Naive B cell (primary cell): Measurements from ENCODE around the gene THUMPD2. TPM values are rescaled to one million over a fixed set of nuclear protein-coding genes. Genes with fewer than 3 reads are reported as not detected.
"Not testable (repeated sequence)": the region's sequence is repeated elsewhere in the genome, so short reads cannot be mapped to it uniquely, and the experiment has no call there.

ENCODE experiments used
- ATAC-seq, 2 donors: fragments of 150-1000 bp; cut with Tn5 transposase; 2 replicates each; pipeline ENCODE4 v1.10.0; 2021; ENCODE audit warnings: low read depth in 2 of 2, mild to moderate bottlenecking in 2 of 2, moderate library complexity in 2 of 2
- DNase-seq: peaks from one replicate; pipeline ENCODE4 v3.0.0; 2022
- H3K27ac Mint-ChIP-seq, 6 donors: one replicate each; pipeline ENCODE4 v1.8.0; 2020 to 2022; ENCODE audit warnings: mild to moderate bottlenecking in 6 of 6, mixed read lengths in 6 of 6, moderate library complexity in 5 of 6, inconsistent platforms in 2 of 6
- H3K27me3 Mint-ChIP-seq, 3 donors: one replicate each; pipeline ENCODE4 v1.8.0; 2021 to 2022; ENCODE audit warnings: mixed read lengths in 3 of 3, mild to moderate bottlenecking in 1 of 3
- H3K36me3 Mint-ChIP-seq, 2 donors: one replicate each; pipeline ENCODE4 v1.8.0; 2020 to 2022; ENCODE audit warnings: mixed read lengths in 2 of 2, inconsistent platforms in 1 of 2, mild to moderate bottlenecking in 1 of 2
- H3K4me1 Mint-ChIP-seq, 3 donors: one replicate each; pipeline ENCODE4 v1.8.0; 2020 to 2022; ENCODE audit warnings: mixed read lengths in 3 of 3, inconsistent platforms in 1 of 3, mild to moderate bottlenecking in 1 of 3, moderate library complexity in 1 of 3
- H3K4me3 Mint-ChIP-seq, 8 donors: one replicate each; pipeline ENCODE4 v1.8.0; 2020 to 2022; ENCODE audit warnings: mild to moderate bottlenecking in 8 of 8, mixed read lengths in 8 of 8, moderate library complexity in 8 of 8, inconsistent platforms in 2 of 8
- H3K9me3 Mint-ChIP-seq, 7 donors: one replicate each; pipeline ENCODE4 v1.8.0; 2020 to 2022; ENCODE audit warnings: mixed read lengths in 7 of 7, mild to moderate bottlenecking in 5 of 7, inconsistent platforms in 2 of 7, moderate library complexity in 1 of 7
- polyA plus RNA-seq, 6 donors: library from polyadenylated mRNA; unstranded; fragments of 300-500 nt; fragmentation: Illumina TruSeq; gene quantifications; one replicate each; pipeline ENCODE4 v1.2.3, GENCODE V29; 2021; ENCODE audit warnings: low read depth in 6 of 6

Gene THUMPD2
- 10 to 100 TPM in 2 of 6 donors, 1 to 10 TPM in 4; 5.2 to 15.2 (median 6.1) TPM for polyA plus RNA-seq

GRCh38 chr2:39778775-39779340 lies at the start of gene THUMPD2:
Gene THUMPD2, minus strand, starts transcription at chr2:39779258. Its CDS starts 19 bp downstream, at chr2:39779239.
- peak within 1 kb of the TSS; percentile 88 to 99 (median 95) for H3K27ac Mint-ChIP-seq
- peak within 1 kb of the TSS; percentile 89 to 98 (median 96) for H3K4me3 Mint-ChIP-seq
- no peaks in the 10 kb centered on the region for H3K9me3 Mint-ChIP-seq
- ATAC-seq (peak; percentile 86), DNase-seq (peak; percentile 50)
- H3K36me3 Mint-ChIP-seq = no peaks in the 10 kb centered on the region
- no peaks in the 10 kb centered on the region for H3K27me3 Mint-ChIP-seq
- H3K4me1 Mint-ChIP-seq = peaks cover 40 to 61% (median 40%) of the 10 kb centered on the region in 3 donors

- Mint-ChIP-seq H3K4me1 (no peaks in the 10 kb centered on the region), H3K9me3 (no peaks in the 10 kb centered on the region), H3K27me3 (no peaks in the 10 kb centered on the region), H3K4me3 (no peak overlapping the region), H3K36me3 (no peaks in the 10 kb centered on the region), H3K27ac (no peak overlapping the region)
- no peak for DNase-seq
- ATAC-seq = no peak
Observed at GRCh38 chr2:39821871-39822270, 42.8 kb upstream of the THUMPD2 start.

DNA sequence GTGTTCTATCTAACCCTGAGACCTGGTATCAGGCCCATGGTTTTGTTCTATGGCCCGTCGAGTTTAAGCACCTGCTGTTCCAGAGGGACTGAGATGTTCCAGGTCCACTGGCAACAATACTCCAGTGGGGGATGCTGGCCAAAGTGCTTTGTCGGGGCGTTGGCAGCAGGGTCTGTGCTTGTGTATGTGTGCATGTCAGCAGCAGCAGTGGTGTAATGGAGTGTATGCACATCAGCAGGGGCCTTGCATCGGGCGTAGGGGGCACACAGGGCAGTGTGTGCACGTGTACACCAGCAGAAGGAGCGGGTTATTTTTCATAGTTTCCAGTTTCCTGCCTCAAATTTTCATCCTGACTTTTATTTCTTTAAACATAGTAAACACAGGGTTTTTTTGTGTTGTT lies 37.8 kb upstream of the THUMPD2 start:
- no peak overlapping the region for H3K4me3 Mint-ChIP-seq
- peaks cover 0 to 5% of the 10 kb centered on the region in 2 donors for H3K36me3 Mint-ChIP-seq
- H3K4me1 Mint-ChIP-seq = no peaks in the 10 kb centered on the region
- H3K27ac Mint-ChIP-seq = no peak overlapping the region
- H3K9me3 Mint-ChIP-seq = peaks cover 4 to 33% (median 13%) of the 10 kb centered on the region in 7 donors
- no peak for DNase-seq
- ATAC-seq = no peak
- H3K27me3 Mint-ChIP-seq = peaks cover 0 to 11% (median 5%) of the 10 kb centered on the region in 3 donors

DNA sequence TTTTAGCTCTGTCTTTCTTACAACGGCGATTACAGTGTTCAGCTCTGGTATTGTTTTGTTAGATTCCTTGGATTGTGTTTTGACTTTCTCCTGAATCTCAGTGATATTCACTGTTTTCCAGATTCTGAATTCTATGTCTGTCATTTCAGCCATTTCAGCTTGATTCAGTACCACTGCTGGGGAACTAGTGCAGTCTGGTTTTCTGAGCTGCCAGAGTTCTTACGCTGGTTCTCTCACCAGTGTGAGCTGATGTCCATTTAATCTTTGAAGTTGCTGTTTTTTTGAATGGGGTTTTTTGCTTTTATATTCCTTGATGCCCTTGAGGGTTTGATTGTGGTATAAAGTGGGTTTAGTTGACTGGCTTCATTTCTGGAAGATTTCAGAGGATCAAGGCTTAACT lies 37.4 kb upstream of the THUMPD2 start:
- DNase-seq (no peak), ATAC-seq (no peak)
- Mint-ChIP-seq H3K9me3 (peaks cover 4 to 37% (median 16%) of the 10 kb centered on the region in 7 donors), H3K27ac (no peak overlapping the region), H3K27me3 (peaks cover 0 to 11% (median 5%) of the 10 kb centered on the region in 3 donors), H3K36me3 (peaks cover 0 to 5% of the 10 kb centered on the region in 2 donors), H3K4me1 (no peaks in the 10 kb centered on the region), H3K4me3 (no peak overlapping the region)

DNA sequence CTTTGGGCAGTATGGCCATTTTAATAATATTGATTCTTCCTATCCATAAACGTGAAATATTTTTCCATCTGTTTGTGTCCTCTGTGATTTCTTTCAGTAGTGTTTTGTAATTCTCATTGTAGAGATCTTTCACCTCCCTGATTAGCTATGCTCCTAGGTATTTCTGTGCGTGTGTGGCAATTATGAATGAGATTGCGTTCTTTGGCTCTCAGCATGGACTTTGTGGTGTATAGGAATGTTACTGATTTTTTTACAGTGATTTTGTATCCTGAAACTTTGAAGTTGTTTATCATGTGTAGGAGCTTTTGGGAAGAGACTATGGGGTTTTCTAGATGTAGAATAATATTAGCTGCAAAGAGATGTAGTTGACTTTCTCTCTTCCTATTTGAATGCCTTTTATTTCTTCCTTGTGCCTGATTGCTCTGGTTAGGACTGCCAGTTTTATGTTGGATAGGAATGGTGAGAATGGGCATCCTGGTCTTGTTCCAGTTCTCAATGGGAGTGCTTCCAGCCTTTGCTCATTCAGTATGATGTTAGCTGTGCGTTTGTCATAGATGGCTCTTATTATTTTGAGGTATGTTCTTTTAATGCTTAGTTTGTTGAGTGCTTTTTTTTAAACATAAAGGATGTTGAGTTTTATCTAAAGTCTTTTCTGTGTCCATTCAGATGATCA lies 27.0 kb upstream of the THUMPD2 start:
- ATAC-seq (no peak), DNase-seq (no peak)
- Mint-ChIP-seq H3K4me3 (no peak overlapping the region), H3K9me3 (peaks cover 0 to 60% (median 43%) of the 10 kb centered on the region in 7 donors), H3K4me1 (no peaks in the 10 kb centered on the region), H3K27ac (peak overlapping the region in 1 of 6 donors; percentile 14), H3K27me3 (no peaks in the 10 kb centered on the region), H3K36me3 (peaks cover 4 to 11% of the 10 kb centered on the region in 2 donors)

GRCh38 chr2:39803839-39804238 lies 24.8 kb upstream of the THUMPD2 start:
- Mint-ChIP-seq H3K4me3 (no peak overlapping the region), H3K36me3 (peaks cover 4 to 11% of the 10 kb centered on the region in 2 donors), H3K9me3 (peaks cover 0 to 45% (median 33%) of the 10 kb centered on the region in 7 donors), H3K27me3 (no peaks in the 10 kb centered on the region), H3K27ac (peak overlapping the region in 1 of 6 donors; percentile 1), H3K4me1 (no peaks in the 10 kb centered on the region)
- DNase-seq = no peak
- no peak for ATAC-seq

DNA sequence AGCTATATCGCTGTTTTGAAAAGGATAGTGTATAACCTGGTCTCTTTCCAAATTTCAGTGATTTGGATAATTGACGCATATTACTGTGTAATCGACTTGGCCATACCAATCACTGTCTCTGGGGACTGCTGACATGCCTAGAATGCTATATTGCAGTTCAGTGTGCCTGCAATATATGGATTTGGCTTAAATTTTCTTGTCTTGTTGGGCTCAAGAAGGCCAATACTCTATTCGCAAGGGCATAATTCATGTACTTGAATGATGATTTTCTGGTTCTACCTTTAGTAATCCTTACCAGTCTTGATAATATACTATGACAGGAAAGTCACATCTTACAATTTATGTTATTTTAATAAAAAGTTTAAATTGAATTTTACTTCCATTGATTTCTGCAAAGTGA lies 21.7 kb upstream of the THUMPD2 start:
- H3K27ac Mint-ChIP-seq = no peak overlapping the region
- peaks cover 0 to 11% of the 10 kb centered on the region in 2 donors for H3K36me3 Mint-ChIP-seq
- ATAC-seq (no peak), DNase-seq (no peak)
- no peaks in the 10 kb centered on the region for H3K4me1 Mint-ChIP-seq
- no peak overlapping the region for H3K4me3 Mint-ChIP-seq
- H3K9me3 Mint-ChIP-seq = peaks cover 0 to 26% (median 20%) of the 10 kb centered on the region in 7 donors
- H3K27me3 Mint-ChIP-seq = no peaks in the 10 kb centered on the region

GRCh38 chr2:39796134-39796533 lies 17.1 kb upstream of the THUMPD2 start:
- Mint-ChIP-seq H3K27ac (no peak overlapping the region), H3K36me3 (peaks cover 3 to 6% of the 10 kb centered on the region in 2 donors), H3K9me3 (peaks cover 2 to 10% (median 8%) of the 10 kb centered on the region in 7 donors), H3K4me3 (no peak overlapping the region), H3K4me1 (no peaks in the 10 kb centered on the region), H3K27me3 (peaks cover 0 to 6% (median 0%) of the 10 kb centered on the region in 3 donors)
- no peak for DNase-seq
- no peak for ATAC-seq

DNA sequence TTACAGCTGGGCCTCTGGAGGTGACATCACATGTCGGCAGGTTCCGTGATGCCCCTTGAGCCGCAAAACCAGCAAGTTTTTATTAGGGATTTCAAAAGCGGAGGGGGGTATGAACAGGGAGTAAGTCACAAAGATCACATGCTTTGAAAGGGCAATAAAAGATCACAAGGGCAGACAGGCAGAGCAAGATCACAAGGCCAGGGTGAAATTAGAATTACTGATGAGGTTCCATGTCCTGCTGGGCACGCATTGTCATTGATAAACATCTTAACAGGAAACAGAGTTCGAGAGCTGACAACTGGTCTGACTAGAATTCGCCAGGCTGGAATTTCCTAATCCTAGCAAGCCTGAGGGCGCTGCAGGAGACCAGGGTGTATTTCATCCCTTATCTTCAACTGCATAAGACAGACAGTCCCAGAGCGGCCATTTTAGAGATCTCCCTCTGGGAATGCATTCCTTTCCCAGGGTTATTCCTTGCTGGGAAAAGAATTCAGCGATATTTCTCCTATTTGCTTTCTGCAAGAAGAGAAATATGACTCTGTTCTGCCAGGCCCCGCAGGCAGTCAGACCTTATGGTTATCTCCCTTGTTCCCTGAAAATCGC lies 11.3 kb upstream of the THUMPD2 start:
- not testable (repeated sequence) for DNase-seq, H3K27me3 Mint-ChIP-seq, H3K27ac Mint-ChIP-seq, ATAC-seq, H3K4me1 Mint-ChIP-seq
- Mint-ChIP-seq H3K36me3 (peaks cover 9 to 18% of the 10 kb centered on the region in 2 donors), H3K4me3 (peak overlapping the region in 1 of 8 donors; percentile 49), H3K9me3 (peaks cover 5 to 25% (median 13%) of the 10 kb centered on the region in 7 donors)

- no peaks in the 10 kb centered on the region for H3K4me1 Mint-ChIP-seq
- DNase-seq = no peak
- ATAC-seq = no peak
- H3K36me3 Mint-ChIP-seq = peaks cover 9 to 18% of the 10 kb centered on the region in 2 donors
- peaks cover 0 to 11% (median 6%) of the 10 kb centered on the region in 3 donors for H3K27me3 Mint-ChIP-seq
- H3K9me3 Mint-ChIP-seq = peaks cover 5 to 25% (median 13%) of the 10 kb centered on the region in 7 donors
- no peak overlapping the region for H3K27ac Mint-ChIP-seq
- H3K4me3 Mint-ChIP-seq = no peak overlapping the region
Observed at GRCh38 chr2:39787950-39788349, 8.9 kb upstream of the THUMPD2 start.

GRCh38 chr2:39786761-39787522 lies 7.9 kb upstream of the THUMPD2 start:
- no peak for DNase-seq
- H3K4me3 Mint-ChIP-seq = no peak overlapping the region
- ATAC-seq = no peak
- H3K9me3 Mint-ChIP-seq = peaks cover 5 to 23% (median 12%) of the 10 kb centered on the region in 7 donors
- peaks cover 0 to 11% (median 6%) of the 10 kb centered on the region in 3 donors for H3K27me3 Mint-ChIP-seq
- no peak overlapping the region for H3K27ac Mint-ChIP-seq
- H3K4me1 Mint-ChIP-seq = peaks cover 0 to under 1% (median 0%) of the 10 kb centered on the region in 3 donors
- H3K36me3 Mint-ChIP-seq = peaks cover 9 to 18% of the 10 kb centered on the region in 2 donors

GRCh38 chr2:39782591-39782990 lies 3.5 kb upstream of the THUMPD2 start:
- ATAC-seq (no peak), DNase-seq (no peak)
- Mint-ChIP-seq H3K4me3 (peak overlapping the region in 1 of 8 donors; percentile 89), H3K36me3 (no peaks in the 10 kb centered on the region), H3K27ac (peak overlapping the region in 1 of 6 donors; percentile 91), H3K4me1 (peaks cover 32 to 39% (median 33%) of the 10 kb centered on the region in 3 donors), H3K9me3 (no peaks in the 10 kb centered on the region), H3K27me3 (peaks cover 0 to 11% (median 0%) of the 10 kb centered on the region in 3 donors)

- no peak for ATAC-seq
- H3K4me3 Mint-ChIP-seq = peak overlapping the region in 5 of 8 donors; percentile 4 to 96 (median 54)
- no peaks in the 10 kb centered on the region for H3K9me3 Mint-ChIP-seq
- peaks cover 0 to 11% (median 0%) of the 10 kb centered on the region in 3 donors for H3K27me3 Mint-ChIP-seq
- H3K27ac Mint-ChIP-seq = no peak overlapping the region
- H3K4me1 Mint-ChIP-seq = peaks cover 34 to 44% (median 35%) of the 10 kb centered on the region in 3 donors
- H3K36me3 Mint-ChIP-seq = no peaks in the 10 kb centered on the region
- DNase-seq = no peak
Observed at GRCh38 chr2:39781697-39782096, 2.6 kb upstream of the THUMPD2 start.
